IMR-90 (cell line): Measurements from ENCODE around the gene SLC35F1. TPM values are rescaled to one million over a fixed set of nuclear protein-coding genes. Genes with fewer than 3 reads are reported as not detected.

Experiments
- ATAC-seq: fragments of 200-7000 bp; cut with Tn5 transposase; 2 replicates; pipeline ENCODE4 v1.9.1; 2020; ENCODE audit warnings: low read depth, mild to moderate bottlenecking, moderate library complexity
- BruUV-seq: library from RNA; stranded (reverse); fragments of 400-500 nt; replicated peaks from 2 replicates; lab custom pipeline; 2021; lab: Mats Ljungman, UMichigan
- CTCF ChIA-PET: fragments of 300-600 bp; formaldehyde crosslinking; extraction: SDS; loops from one replicate; lab custom pipeline; 2021; ENCODE audit warnings: antibody characterized with exemption; lab: Yijun Ruan, JAX
- POLR2A ChIA-PET: fragments of 300-600 bp; sonication (Branson Sonifier 250); formaldehyde crosslinking; loops from one replicate; lab custom pipeline; 2022; ENCODE audit warnings: antibody characterized with exemption; ENCODE audit not compliant: unreplicated experiment; lab: Charles Lee
- DNase-seq: peaks from one replicate; pipeline ENCODE4 v3.0.0; 2013
- H2AFZ ChIP-seq: replicated peaks from 2 replicates; pipeline ENCODE3; 2013; ENCODE audit warnings: low read length, mild to moderate bottlenecking; ENCODE audit not compliant: poor library complexity
- H2AK5ac ChIP-seq: 2 replicates; pipeline ENCODE4 v1.6.1; 2013; ENCODE audit warnings: low read depth, low read length, inconsistent platforms
- H2AK9ac ChIP-seq: replicated peaks from 2 replicates; pipeline ENCODE3; 2013; ENCODE audit warnings: mild to moderate bottlenecking, low read depth, low read length, moderate library complexity; ENCODE audit not compliant: poor library complexity
- H2BK120ac ChIP-seq: 2 replicates; pipeline ENCODE4 v1.6.1; 2013; ENCODE audit warnings: low read depth, low read length, inconsistent platforms
- H2BK15ac ChIP-seq: 3 replicates; pipeline ENCODE4 v1.6.1; 2013; ENCODE audit warnings: low read depth, low read length, inconsistent platforms
- H2BK20ac ChIP-seq: 2 replicates; pipeline ENCODE4 v1.6.1; 2013; ENCODE audit warnings: low read depth, mild to moderate bottlenecking, inconsistent platforms, low read length, moderate library complexity
- H2BK5ac ChIP-seq: 2 replicates; pipeline ENCODE4 v1.6.1; 2013; ENCODE audit warnings: mild to moderate bottlenecking, low read depth, low read length, inconsistent platforms; ENCODE audit not compliant: poor library complexity, severe bottlenecking
- H3K14ac ChIP-seq: replicated peaks from 2 replicates; pipeline ENCODE4 v1.6.1; 2013; ENCODE audit warnings: low read depth, low read length, inconsistent platforms
- H3K18ac ChIP-seq: 2 replicates; pipeline ENCODE4 v1.6.1; 2013; ENCODE audit warnings: low read depth, low read length, control low read depth
- H3K23ac ChIP-seq: 2 replicates; pipeline ENCODE4 v1.6.1; 2013; ENCODE audit warnings: low read depth, low read length, inconsistent platforms
- H3K27ac ChIP-seq: 2 replicates; pipeline ENCODE4 v1.5.1; 2013; ENCODE audit warnings: mild to moderate bottlenecking, control low read depth, low read length; ENCODE audit not compliant: insufficient read depth
- H3K27me3 ChIP-seq: 2 replicates; pipeline ENCODE4 v1.6.1; 2013; ENCODE audit warnings: low read length; ENCODE audit not compliant: control insufficient read depth, insufficient read depth
- H3K36me3 ChIP-seq: 2 replicates; pipeline ENCODE4 v1.6.1; 2013; ENCODE audit warnings: low read length, mixed read lengths; ENCODE audit not compliant: control insufficient read depth, insufficient read depth
- H3K4ac ChIP-seq: 2 replicates; pipeline ENCODE4 v1.6.1; 2013; ENCODE audit warnings: low read depth, low read length, inconsistent platforms
- H3K4me1 ChIP-seq: 2 replicates; pipeline ENCODE4 v1.6.1; 2013; ENCODE audit warnings: low read length, mixed read lengths; ENCODE audit not compliant: control insufficient read depth, insufficient read depth
- H3K4me2 ChIP-seq: 2 replicates; pipeline ENCODE4 v1.6.1; 2013; ENCODE audit warnings: low read depth, mild to moderate bottlenecking, control low read depth, low read length, moderate library complexity
- H3K4me3 ChIP-seq: 2 replicates; pipeline ENCODE4 v1.5.1; 2013; ENCODE audit warnings: low read depth, mild to moderate bottlenecking, control low read depth, low read length, moderate library complexity; ENCODE audit not compliant: insufficient read depth
- H3K56ac ChIP-seq: 2 replicates; pipeline ENCODE4 v1.6.1; 2013; ENCODE audit warnings: low read length, inconsistent platforms; ENCODE audit not compliant: insufficient read depth; ENCODE audit errors: extremely low read depth
- H3K79me1 ChIP-seq, 2 experiments: 2 replicates each; pipeline ENCODE4 v1.6.1; 2013; ENCODE audit warnings: low read length in 2 of 2, inconsistent platforms in 1 of 2, low read depth in 1 of 2
- H3K9ac ChIP-seq: 2 replicates; pipeline ENCODE4 v1.6.1; 2013; ENCODE audit warnings: low read depth, low read length, control low read depth
- H3K9me1 ChIP-seq: 2 replicates; pipeline ENCODE4 v1.6.1; 2013; ENCODE audit warnings: low read length, inconsistent platforms; ENCODE audit not compliant: insufficient read depth
- H3K9me3 ChIP-seq: 2 replicates; pipeline ENCODE4 v1.6.1; 2013; ENCODE audit warnings: low read length; ENCODE audit not compliant: control insufficient read depth, insufficient read depth
- H4K20me1 ChIP-seq: 2 replicates; pipeline ENCODE4 v1.6.1; 2013; ENCODE audit warnings: low read length, inconsistent platforms; ENCODE audit not compliant: insufficient read depth
- H4K5ac ChIP-seq: 2 replicates; pipeline ENCODE4 v1.6.1; 2013; ENCODE audit warnings: mild to moderate bottlenecking, low read depth, low read length, control low read depth
- H4K8ac ChIP-seq, 2 experiments: 2 replicates each; pipeline ENCODE4 v1.6.1; 2013; ENCODE audit warnings: low read depth in 2 of 2, low read length in 2 of 2, control low read depth in 1 of 2, inconsistent platforms in 1 of 2
- H4K91ac ChIP-seq: 2 replicates; pipeline ENCODE4 v1.6.1; 2013; ENCODE audit warnings: low read depth, low read length, inconsistent platforms; ENCODE audit not compliant: insufficient read depth
- MAFK ChIP-seq: IDR thresholded peaks from 2 replicates; pipeline ENCODE4 v1.6.1; 2012; ENCODE audit warnings: low read depth, low read length, improper control_type of control experiment
- POLR2A ChIP-seq: IDR thresholded peaks from 2 replicates; pipeline ENCODE4 v1.6.1; 2012; ENCODE audit warnings: mild to moderate bottlenecking, low read depth, low read length
- RCOR1 ChIP-seq: IDR thresholded peaks from 2 replicates; pipeline ENCODE4 v1.6.1; 2012; ENCODE audit warnings: mild to moderate bottlenecking, low read length, improper control_type of control experiment; ENCODE audit not compliant: insufficient replicate concordance
- SMC3 ChIP-seq: fragments of 150-350 bp; IDR thresholded peaks from 2 replicates; pipeline ENCODE4 v1.6.1; 2016; ENCODE audit warnings: low read depth, mild to moderate bottlenecking, antibody characterized with exemption, low read length, moderate library complexity
- WGBS, 2 experiments: methylation state at CpG; one replicate each; pipeline versions ENCODE4 v1.1.5 to v1.1.7; 2013; ENCODE audit warnings: missing lambda C conversion rate in 2 of 2; ENCODE audit not compliant: insufficient read length in 1 of 2; ENCODE audit errors: extremely low coverage in 2 of 2; 5-methylcytosine and 5-hydroxymethylcytosine counted together
- dilution Hi-C: fragments of 300-500 bp; cut with HindIII; formaldehyde crosslinking; loops from one replicate; pipeline ENCODE4 v1.14.3; 2018; ENCODE audit warnings: low sequenced_read_pairs; ENCODE audit not compliant: unreplicated experiment
- in situ Hi-C: fragments of 300-500 bp; cut with MboI; formaldehyde crosslinking; loops from 3 replicates; pipeline ENCODE4 v1.14.3; 2019; ENCODE audit warnings: low sequenced_read_pairs, inconsistent platforms, mixed read lengths
- intact Hi-C: fragments of 100-400 bp; cut with micrococcal nuclease; formaldehyde crosslinking; loops from 2 replicates; pipeline ENCODE4 v1.10.0; 2022
- polyA plus RNA-seq, 3 experiments: library from polyadenylated mRNA; depleted of rRNA; stranded (reverse); fragments of >200 nt; gene quantifications; 2 replicates each; pipeline ENCODE4 v1.2.3, GENCODE V29; 2012; ENCODE audit warnings: low replicate concordance in 1 of 3
- total RNA-seq: library from RNA; depleted of rRNA; stranded (reverse); fragments of >200 nt; gene quantifications from 2 replicates; pipeline ENCODE4 v1.2.3, GENCODE V29; 2012

Gene SLC35F1
- total and polyA plus RNA-seq, 2 of the 4 experiments (the other 2 are of a cell fraction), result not detected

GRCh38 chr6:118304321-118304720 is 397.3 kb downstream of the SLC35F1 start:
- no peak overlapping the region for H3K4ac ChIP-seq
- no peak overlapping the region for H2AK9ac ChIP-seq
- no CpG with 5 or more reads among the region's 1 CpG for WGBS, 2 experiments
- no peaks in the 10 kb centered on the region; the same call in 1 of the 2 replicates for H3K9me1 ChIP-seq
- no peak overlapping the region for H3K18ac ChIP-seq
- H2BK15ac ChIP-seq, result no peak overlapping the region
- CTCF ChIA-PET, result no interaction called here
- H2BK5ac ChIP-seq, result no peak overlapping the region
- H3K9ac ChIP-seq, result no peak overlapping the region
- intact Hi-C loops (no loop called here), in situ Hi-C loops (no loop called here), dilution Hi-C loops (no loop called here)
- no peak overlapping the region for H2BK120ac ChIP-seq
- no peak overlapping the region for H3K27ac ChIP-seq
- no peak overlapping the region for H3K4me2 ChIP-seq
- H4K5ac ChIP-seq, result no peak overlapping the region
- no peak overlapping the region for H4K91ac ChIP-seq
- no peak overlapping the region for H3K14ac ChIP-seq
- no peak overlapping the region for H2BK20ac ChIP-seq
- no peak for DNase-seq
- POLR2A ChIA-PET, result no interaction called here
- no peak overlapping the region for H3K23ac ChIP-seq
- no peaks in the 10 kb centered on the region for H3K9me3 ChIP-seq
- no peaks in the 10 kb centered on the region for H3K36me3 ChIP-seq
- no peak for ATAC-seq
- H4K8ac ChIP-seq, result no peak overlapping the region
- H3K56ac ChIP-seq, result no peak overlapping the region
- no peaks in the 10 kb centered on the region for H3K27me3 ChIP-seq
- no peak for TF ChIP-seq MAFK
- no peak for TF ChIP-seq SMC3
- no peak for TF ChIP-seq POLR2A
- TF ChIP-seq RCOR1, result no peak
- no peak overlapping the region for H2AFZ ChIP-seq
- no peaks in the 10 kb centered on the region for H4K20me1 ChIP-seq
- BruUV-seq, result no TSS peak
- no peaks in the 10 kb centered on the region; the same call in 1 of the 2 replicates for H3K4me1 ChIP-seq
- no peak overlapping the region for H3K4me3 ChIP-seq
- H3K79me1 ChIP-seq, result no peaks in the 10 kb centered on the region
- no peak overlapping the region for H2AK5ac ChIP-seq
